HepG2 (cell line): Measurements from ENCODE around the gene ACSS1. TPM values are rescaled to one million over a fixed set of nuclear protein-coding genes. Genes with fewer than 3 reads are reported as not detected.
A peak's percentile ranks its signal among the peaks of the same experiment; 100 is the strongest.

ENCODE experiments used
- CENPX ChIP-seq: sonication (generic); formaldehyde crosslinking; IDR thresholded peaks from 2 replicates; pipeline ENCODE4 v1.9.0; 2021; ENCODE audit warnings: mild to moderate bottlenecking, missing genetic modification reagents, moderate library complexity
- CHCHD3 ChIP-seq: sonication (generic); formaldehyde crosslinking; IDR thresholded peaks from 2 replicates; pipeline ENCODE4 v1.8.0; 2022; ENCODE audit warnings: mild to moderate bottlenecking, missing genetic modification reagents, moderate library complexity
- HCFC1 ChIP-seq: fragments of 150-350 bp; IDR thresholded peaks from 2 replicates; pipeline ENCODE4 v1.6.1; 2014; ENCODE audit warnings: low read depth, low read length
- MAFK ChIP-seq, 2 experiments: IDR thresholded peaks in 1 of 2; conservative IDR thresholded peaks in 1 of 2; 2 replicates each; pipeline ENCODE4 v1.6.1; 2011; ENCODE audit warnings: improper control_type of control experiment in 2 of 2, low read length in 2 of 2
- MXD4 ChIP-seq: IDR thresholded peaks from 2 replicates; pipeline ENCODE4 v1.6.1; 2016; ENCODE audit warnings: mild to moderate bottlenecking, missing biosample characterization, missing genetic modification reagents
- MZF1 ChIP-seq: sonication (generic); formaldehyde crosslinking; IDR thresholded peaks from 2 replicates; pipeline ENCODE4 v1.8.1; 2023; ENCODE audit warnings: mild to moderate bottlenecking, missing genetic modification reagents, borderline replicate concordance
- NFE2L2 ChIP-seq: fragments of 150-350 bp; IDR thresholded peaks from 2 replicates; pipeline ENCODE4 v1.6.1; 2014; ENCODE audit warnings: low read length
- PHF21A ChIP-seq: sonication (generic); formaldehyde crosslinking; IDR thresholded peaks from 2 replicates; pipeline ENCODE4 v1.5.0; 2020; ENCODE audit warnings: mild to moderate bottlenecking, missing genetic modification reagents
- PPARG ChIP-seq: conservative IDR thresholded peaks from 2 replicates; pipeline ENCODE4 v1.6.1; 2016; ENCODE audit warnings: missing biosample characterization, missing genetic modification reagents
- PTBP1 ChIP-seq: fragments of 200-400 bp; formaldehyde crosslinking; IDR thresholded peaks from 2 replicates; pipeline ENCODE4 v1.6.1; 2018; ENCODE audit warnings: low read length, low read depth; ENCODE audit not compliant: poor library complexity, severe bottlenecking
- ZBTB7A ChIP-seq: sonication (generic); formaldehyde crosslinking; IDR thresholded peaks from 2 replicates; pipeline ENCODE4 v1.8.0; 2022; ENCODE audit warnings: mild to moderate bottlenecking, missing genetic modification reagents
- ZFAT ChIP-seq: sonication (generic); formaldehyde crosslinking; conservative IDR thresholded peaks from 2 replicates; pipeline ENCODE4 v1.8.1; 2023; ENCODE audit warnings: missing genetic modification reagents, inconsistent platforms
- ZKSCAN5 ChIP-seq: sonication (generic); formaldehyde crosslinking; IDR thresholded peaks from 2 replicates; pipeline ENCODE4 v1.5.1; 2020; ENCODE audit warnings: mild to moderate bottlenecking, missing genetic modification reagents
- ZNF124 ChIP-seq: sonication (generic); formaldehyde crosslinking; IDR thresholded peaks from 2 replicates; pipeline ENCODE4 v1.4.0; 2020; ENCODE audit warnings: missing genetic modification reagents
- ZNF136 ChIP-seq: sonication (generic); formaldehyde crosslinking; IDR thresholded peaks from 2 replicates; pipeline ENCODE4 v1.8.1; 2022; ENCODE audit warnings: low read depth, mild to moderate bottlenecking, moderate library complexity, missing genetic modification reagents
- ZNF30 ChIP-seq: sonication (generic); formaldehyde crosslinking; IDR thresholded peaks from 2 replicates; pipeline ENCODE4 v1.5.0; 2020; ENCODE audit warnings: mild to moderate bottlenecking, missing genetic modification reagents
- ZNF329 ChIP-seq: sonication (generic); formaldehyde crosslinking; IDR thresholded peaks from 2 replicates; pipeline ENCODE4 v1.9.0; 2021; ENCODE audit warnings: low read depth, mild to moderate bottlenecking, missing genetic modification reagents
- ZNF562 ChIP-seq: sonication (generic); formaldehyde crosslinking; IDR thresholded peaks from 2 replicates; pipeline ENCODE4 v1.8.0; 2022; ENCODE audit warnings: missing genetic modification reagents, borderline replicate concordance
- ZNF572 ChIP-seq: sonication (generic); formaldehyde crosslinking; IDR thresholded peaks from 2 replicates; pipeline ENCODE4 v1.5.1; 2020; ENCODE audit warnings: mild to moderate bottlenecking, missing genetic modification reagents
- ZNF598 ChIP-seq: sonication (generic); formaldehyde crosslinking; IDR thresholded peaks from 2 replicates; pipeline ENCODE4 v1.5.1; 2020; ENCODE audit warnings: mild to moderate bottlenecking, missing genetic modification reagents, borderline replicate concordance
- ZNF616 ChIP-seq: sonication (generic); formaldehyde crosslinking; IDR thresholded peaks from 2 replicates; pipeline ENCODE4 v1.5.0; 2020; ENCODE audit warnings: low read depth, mild to moderate bottlenecking, missing genetic modification reagents
- ZNF720 ChIP-seq: sonication (generic); formaldehyde crosslinking; IDR thresholded peaks from 2 replicates; pipeline ENCODE4 v1.4.0; 2020; ENCODE audit warnings: missing genetic modification reagents
- ZSCAN25 ChIP-seq: sonication (generic); formaldehyde crosslinking; IDR thresholded peaks from 2 replicates; pipeline ENCODE4 v1.8.0; 2022; ENCODE audit warnings: mild to moderate bottlenecking, missing genetic modification reagents
- polyA plus RNA-seq, 8 experiments: library from polyadenylated mRNA; depleted of rRNA in 3 of 8; stranded (reverse) in 7 of 8; unstranded in 1 of 8; fragments of >200 nt; fragmentation: Illumina TruSeq in 4 of 8; extraction: Trizol in 4 of 8; gene quantifications; 2 replicates each; pipeline versions ENCODE4 v1.2.1 to v1.2.3, GENCODE V29; 2011 to 2016; ENCODE audit warnings: low read depth in 4 of 8, missing spikeins in 1 of 8, mixed read lengths in 1 of 8; ENCODE audit not compliant: insufficient read depth in 1 of 8
- total RNA-seq, 5 experiments: library from RNA; depleted of rRNA; stranded (reverse); fragments of >200 nt; fragmentation: Illumina TruSeq; extraction: Trizol; gene quantifications; 2 replicates each; pipeline ENCODE4 v1.2.3, GENCODE V29; 2016; ENCODE audit warnings: low read depth in 1 of 5
- TF ChIP-seq, protein P1 (sequence below): sonication (generic); formaldehyde crosslinking; IDR thresholded peaks from 2 replicates; pipeline ENCODE4 v1.9.0; 2021; ENCODE audit warnings: missing genetic modification reagents, mild to moderate bottlenecking, borderline replicate concordance
- TF ChIP-seq, protein P2 (sequence below): IDR thresholded peaks from 2 replicates; pipeline ENCODE4 v1.6.1; 2012; ENCODE audit warnings: inconsistent platforms
- TF ChIP-seq, protein P3 (sequence below): sonication (generic); formaldehyde crosslinking; IDR thresholded peaks from 2 replicates; pipeline ENCODE4 v1.4.0; 2020; ENCODE audit warnings: missing genetic modification reagents
- TF ChIP-seq, protein P4 (sequence below): sonication (generic); formaldehyde crosslinking; IDR thresholded peaks from 2 replicates; pipeline ENCODE4 v1.4.0; 2020; ENCODE audit warnings: missing genetic modification reagents

Gene ACSS1
- total and polyA plus RNA-seq, 2 of the 13 experiments (the other 11 are each of a cell fraction or from before 2014, with no cell fraction given), result 15.2 to 41.6 TPM

DNA sequence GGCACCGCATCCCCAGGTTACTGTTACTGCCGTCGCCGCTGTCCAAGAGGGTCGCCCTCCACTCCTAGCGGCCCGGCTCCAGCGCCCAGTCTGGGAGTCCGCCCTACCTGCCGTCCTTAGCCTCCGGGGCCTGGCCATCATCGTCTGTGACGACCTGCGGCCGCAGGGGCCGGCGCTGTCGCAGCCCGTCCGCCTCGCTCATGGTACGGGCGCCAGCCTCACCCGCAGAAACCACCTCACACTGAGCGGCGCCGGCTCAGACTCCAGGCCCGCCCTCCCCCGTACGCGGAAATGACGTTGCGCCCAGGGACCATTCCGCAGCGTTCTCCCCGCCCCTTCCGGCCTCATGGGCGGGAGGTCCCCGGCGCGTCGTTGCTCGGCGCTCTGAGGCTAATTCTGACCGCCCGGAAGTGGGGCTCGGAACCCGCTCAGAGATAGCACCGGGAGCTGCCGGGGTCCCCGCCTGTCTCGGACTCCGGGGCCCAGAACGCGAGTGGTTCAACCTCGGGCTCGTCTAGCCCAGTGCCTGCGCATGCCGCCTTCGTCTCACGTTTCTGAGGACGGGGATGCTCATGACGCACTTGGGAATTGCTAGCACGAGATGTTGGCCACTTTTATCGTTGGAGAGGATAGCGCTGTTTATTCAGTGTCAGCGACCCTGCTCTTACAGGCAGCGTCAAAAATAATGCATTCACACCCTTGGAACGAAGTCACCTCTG lies 65.3 kb downstream of the ACSS1 start, which contains the start of gene APMAP (continued):
- peak; percentile 69 for TF ChIP-seq PTBP1
- TF ChIP-seq PHF21A, result peak; percentile 92
- TF ChIP-seq MZF1 (CRISPR knock-in tag), result peak; percentile 97; the same call in 1 of the 2 replicates
- TF ChIP-seq PPARG (CRISPR knock-in tag), result peak; percentile 65; the same call in 1 of the 2 replicates
- TF ChIP-seq, protein P1, sequence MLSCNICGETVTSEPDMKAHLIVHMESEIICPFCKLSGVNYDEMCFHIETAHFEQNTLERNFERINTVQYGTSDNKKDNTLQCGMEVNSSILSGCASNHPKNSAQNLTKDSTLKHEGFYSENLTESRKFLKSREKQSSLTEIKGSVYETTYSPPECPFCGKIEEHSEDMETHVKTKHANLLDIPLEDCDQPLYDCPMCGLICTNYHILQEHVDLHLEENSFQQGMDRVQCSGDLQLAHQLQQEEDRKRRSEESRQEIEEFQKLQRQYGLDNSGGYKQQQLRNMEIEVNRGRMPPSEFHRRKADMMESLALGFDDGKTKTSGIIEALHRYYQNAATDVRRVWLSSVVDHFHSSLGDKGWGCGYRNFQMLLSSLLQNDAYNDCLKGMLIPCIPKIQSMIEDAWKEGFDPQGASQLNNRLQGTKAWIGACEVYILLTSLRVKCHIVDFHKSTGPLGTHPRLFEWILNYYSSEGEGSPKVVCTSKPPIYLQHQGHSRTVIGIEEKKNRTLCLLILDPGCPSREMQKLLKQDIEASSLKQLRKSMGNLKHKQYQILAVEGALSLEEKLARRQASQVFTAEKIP (CRISPR knock-in tag), result no peak
- peak; percentile 88; the same call in 1 of the 2 replicates for TF ChIP-seq ZFAT (CRISPR knock-in tag)
- TF ChIP-seq ZNF329 (CRISPR knock-in tag), result no peak; the same call in none of the 2 replicates
- TF ChIP-seq, protein P2, sequence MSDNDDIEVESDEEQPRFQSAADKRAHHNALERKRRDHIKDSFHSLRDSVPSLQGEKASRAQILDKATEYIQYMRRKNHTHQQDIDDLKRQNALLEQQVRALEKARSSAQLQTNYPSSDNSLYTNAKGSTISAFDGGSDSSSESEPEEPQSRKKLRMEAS, result peak; percentile 96
- no peak for TF ChIP-seq NFE2L2
- peak; percentile 80; the same call in 1 of the 2 replicates for TF ChIP-seq ZNF616 (CRISPR knock-in tag)
- no peak for TF ChIP-seq ZNF562 (CRISPR knock-in tag)
- no peak; the same call in 1 of the 2 replicates for TF ChIP-seq CHCHD3 (CRISPR knock-in tag)
- TF ChIP-seq ZNF572 (CRISPR knock-in tag), result no peak
- peak; percentile 65 for TF ChIP-seq HCFC1
- TF ChIP-seq ZNF136 (CRISPR knock-in tag), result peak; percentile 94; the same call in 1 of the 2 replicates
- no peak; the same call in 1 of the 2 replicates for TF ChIP-seq ZBTB7A (CRISPR knock-in tag)
- TF ChIP-seq ZNF30, result peak; percentile 86; the same call in 1 of the 2 replicates
- no peak for TF ChIP-seq CENPX
- TF ChIP-seq ZNF720, result no peak
- TF ChIP-seq, protein P3, sequence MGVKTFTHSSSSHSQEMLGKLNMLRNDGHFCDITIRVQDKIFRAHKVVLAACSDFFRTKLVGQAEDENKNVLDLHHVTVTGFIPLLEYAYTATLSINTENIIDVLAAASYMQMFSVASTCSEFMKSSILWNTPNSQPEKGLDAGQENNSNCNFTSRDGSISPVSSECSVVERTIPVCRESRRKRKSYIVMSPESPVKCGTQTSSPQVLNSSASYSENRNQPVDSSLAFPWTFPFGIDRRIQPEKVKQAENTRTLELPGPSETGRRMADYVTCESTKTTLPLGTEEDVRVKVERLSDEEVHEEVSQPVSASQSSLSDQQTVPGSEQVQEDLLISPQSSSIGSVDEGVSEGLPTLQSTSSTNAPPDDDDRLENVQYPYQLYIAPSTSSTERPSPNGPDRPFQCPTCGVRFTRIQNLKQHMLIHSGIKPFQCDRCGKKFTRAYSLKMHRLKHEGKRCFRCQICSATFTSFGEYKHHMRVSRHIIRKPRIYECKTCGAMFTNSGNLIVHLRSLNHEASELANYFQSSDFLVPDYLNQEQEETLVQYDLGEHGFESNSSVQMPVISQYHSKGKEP (CRISPR knock-in tag), result peak; percentile 89; the same call in 1 of the 2 replicates
- TF ChIP-seq MAFK (conservative IDR thresholded peaks at IDR 0.05 in 1 of 2, IDR thresholded peaks at IDR 0.05 in 1 of 2; ENCODE audit: low read length in 2 of 2), result no peak
- TF ChIP-seq ZNF598, result peak; percentile 99
- TF ChIP-seq, protein P4, sequence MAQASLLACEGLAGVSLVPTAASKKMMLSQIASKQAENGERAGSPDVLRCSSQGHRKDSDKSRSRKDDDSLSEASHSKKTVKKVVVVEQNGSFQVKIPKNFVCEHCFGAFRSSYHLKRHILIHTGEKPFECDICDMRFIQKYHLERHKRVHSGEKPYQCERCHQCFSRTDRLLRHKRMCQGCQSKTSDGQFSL (CRISPR knock-in tag), result peak; percentile 47; the same call in 1 of the 2 replicates
- TF ChIP-seq ZSCAN25 (CRISPR knock-in tag), result peak; percentile 84
- peak; percentile 92 for TF ChIP-seq MXD4 (CRISPR knock-in tag)
- 0 out of 2 replicates have a peak, but pooled peaks have one; percentile 41 for TF ChIP-seq ZKSCAN5 (CRISPR knock-in tag)
- peak; percentile 85; the same call in 1 of the 2 replicates for TF ChIP-seq ZNF124 (CRISPR knock-in tag)
